CD4-positive, alpha-beta T cell (primary cell): ENCODE data around the gene TMPRSS11E. TPM values are rescaled to one million over a fixed set of nuclear protein-coding genes. Genes with fewer than 3 reads are reported as not detected.

Experiments used
- ATAC-seq: fragments of 200-7000 bp; cut with Tn5 transposase; one replicate; pipeline ENCODE4 v1.10.0; 2022; ENCODE audit warnings: mild to moderate bottlenecking; ENCODE audit not compliant: poor library complexity
- CTCF ChIA-PET: fragments of 350-600 bp; sonication (Branson Sonifier 250); formaldehyde crosslinking; loops from one replicate; lab custom pipeline; 2021; ENCODE audit warnings: antibody characterized with exemption, inconsistent platforms; lab: Charles Lee
- POLR2A ChIA-PET: fragments of 350-600 bp; sonication (Branson Sonifier 250); formaldehyde crosslinking; loops from one replicate; lab custom pipeline; 2021; ENCODE audit warnings: antibody characterized with exemption, inconsistent platforms; lab: Charles Lee
- DNase-seq, 14 experiments: peaks; one replicate each; pipeline ENCODE4 v3.0.0-alpha.2; 2013 to 2020; ENCODE audit warnings: mixed read lengths in 2 of 14
- H3K27ac ChIP-seq, 2 donors: one replicate each; pipeline versions ENCODE4 v1.5.1 to v1.7.0; 2013; ENCODE audit warnings: low read length in 2 of 2, low read depth in 1 of 2, mild to moderate bottlenecking in 1 of 2
- H3K27me3 ChIP-seq, 2 experiments: 1 replicate in 1 of 2; 2 replicates in 1 of 2; pipeline versions ENCODE4 v1.6.1 to v1.7.0; 2013; ENCODE audit warnings: low read length in 2 of 2, control low read depth in 1 of 2, mild to moderate bottlenecking in 1 of 2, moderate library complexity in 1 of 2; ENCODE audit not compliant: insufficient read depth in 2 of 2, control insufficient read depth in 1 of 2
- H3K36me3 ChIP-seq: one replicate; pipeline ENCODE4 v1.6.1; 2013; ENCODE audit warnings: low read length, control low read depth; ENCODE audit not compliant: insufficient read depth
- H3K4me1 ChIP-seq: one replicate; pipeline ENCODE4 v1.6.1; 2013; ENCODE audit warnings: low read length, control low read depth; ENCODE audit not compliant: insufficient read depth
- H3K4me3 ChIP-seq: one replicate; pipeline ENCODE4 v1.5.1; 2013; ENCODE audit warnings: mild to moderate bottlenecking, low read length, moderate library complexity
- H3K9me3 ChIP-seq, 2 experiments: 1 replicate in 1 of 2; 2 replicates in 1 of 2; pipeline versions ENCODE4 v1.6.1 to v1.7.0; 2013; ENCODE audit warnings: low read length in 2 of 2, mild to moderate bottlenecking in 2 of 2, control low read depth in 1 of 2, moderate library complexity in 1 of 2; ENCODE audit not compliant: control insufficient read depth in 1 of 2, insufficient read depth in 1 of 2
- H3K27ac Mint-ChIP-seq: one replicate; pipeline ENCODE4 v1.8.0; 2020; ENCODE audit warnings: mixed read lengths
- H3K27me3 Mint-ChIP-seq: one replicate; pipeline ENCODE4 v1.8.0; 2021; ENCODE audit warnings: mixed read lengths
- H3K36me3 Mint-ChIP-seq: one replicate; pipeline ENCODE4 v1.8.0; 2021; ENCODE audit warnings: low read depth, mixed read lengths
- H3K4me1 Mint-ChIP-seq: one replicate; pipeline ENCODE4 v1.8.0; 2021; ENCODE audit warnings: low read depth, mixed read lengths
- H3K4me3 Mint-ChIP-seq: one replicate; pipeline ENCODE4 v1.8.0; 2020; ENCODE audit warnings: mild to moderate bottlenecking, mixed read lengths
- H3K9me3 Mint-ChIP-seq: one replicate; pipeline ENCODE4 v1.8.0; 2020; ENCODE audit warnings: mixed read lengths
- CTCF ChIP-seq: fragments of 200-600 bp; IDR thresholded peaks from one replicate; pipeline ENCODE4 v1.8.0; 2022; ENCODE audit warnings: antibody characterized with exemption, mild to moderate bottlenecking
- intact Hi-C, 2 experiments: fragments of 100-400 bp; cut with DNase I in 1 of 2; cut with micrococcal nuclease in 1 of 2; formaldehyde crosslinking; loops; one replicate each; pipeline versions ENCODE4 v1.15.1 to v1.9.0; 2023 to 2025; cut with DNase I, micrococcal nuclease
- total RNA-seq, 174 experiments: library from RNA in 2 of 174; stranded (reverse) in 2 of 174; gene quantifications; one replicate each; pipeline ENCODE4 v1.2.3 and lab custom pipeline; 2021 to 2026

The TMPRSS11E gene
- total RNA-seq, 2 experiments from 2014 or later: not detected

GRCh38 chr4:68463796-68464195 lies 16.5 kb downstream of the TMPRSS11E start:
- Histone ChIP-seq H3K27me3 (no peaks in the 10 kb centered on the region), H3K4me1 (no peaks in the 10 kb centered on the region), H3K27ac (no peak overlapping the region), H3K9me3 (no peaks in the 10 kb centered on the region), H3K4me3 (no peak overlapping the region), H3K36me3 (no peaks in the 10 kb centered on the region)
- intact Hi-C loops: no loop called here
- no peaks in the 10 kb centered on the region for H3K4me1 Mint-ChIP-seq
- H3K36me3 Mint-ChIP-seq: no peaks in the 10 kb centered on the region
- ChIA-PET POLR2A (no interaction called here), CTCF (no interaction called here)
- no peak for TF ChIP-seq CTCF
- H3K4me3 Mint-ChIP-seq: no peak overlapping the region
- no peak for DNase-seq
- H3K9me3 Mint-ChIP-seq: no peaks in the 10 kb centered on the region
- no peak overlapping the region for H3K27ac Mint-ChIP-seq
- no peak for ATAC-seq
- H3K27me3 Mint-ChIP-seq: no peaks in the 10 kb centered on the region

GRCh38 chr4:68465058-68465457 lies 17.8 kb downstream of the TMPRSS11E start:
- Histone ChIP-seq H3K27ac (no peak overlapping the region), H3K9me3 (no peaks in the 10 kb centered on the region), H3K27me3 (no peaks in the 10 kb centered on the region), H3K36me3 (no peaks in the 10 kb centered on the region), H3K4me1 (no peaks in the 10 kb centered on the region), H3K4me3 (no peak overlapping the region)
- intact Hi-C loops: no loop called here
- CTCF ChIA-PET: no interaction called here
- DNase-seq: no peak
- no peak for ATAC-seq
- Mint-ChIP-seq H3K4me3 (no peak overlapping the region), H3K9me3 (no peaks in the 10 kb centered on the region), H3K36me3 (no peaks in the 10 kb centered on the region), H3K4me1 (no peaks in the 10 kb centered on the region), H3K27me3 (no peaks in the 10 kb centered on the region), H3K27ac (no peak overlapping the region)
- TF ChIP-seq CTCF: no peak
- POLR2A ChIA-PET: no interaction called here

GRCh38 chr4:68466185-68466584 lies 18.9 kb downstream of the TMPRSS11E start:
- no peaks in the 10 kb centered on the region for H3K36me3 Mint-ChIP-seq
- no peaks in the 10 kb centered on the region for H3K9me3 Mint-ChIP-seq
- Histone ChIP-seq H3K4me1 (no peaks in the 10 kb centered on the region), H3K36me3 (no peaks in the 10 kb centered on the region), H3K27ac (no peak overlapping the region), H3K27me3 (no peaks in the 10 kb centered on the region), H3K4me3 (no peak overlapping the region), H3K9me3 (no peaks in the 10 kb centered on the region)
- no peak for TF ChIP-seq CTCF
- no peaks in the 10 kb centered on the region for H3K27me3 Mint-ChIP-seq
- H3K4me1 Mint-ChIP-seq: no peaks in the 10 kb centered on the region
- H3K27ac Mint-ChIP-seq: no peak overlapping the region
- no peak for ATAC-seq
- intact Hi-C loops: no loop called here
- DNase-seq: no peak
- POLR2A ChIA-PET: no interaction called here
- CTCF ChIA-PET: interaction anchor here (1.0 kb wide), 1 partner anchor 30 kb away, joined by 3 read pairs; no protein-coding TSS in a partner anchor
- no peak overlapping the region for H3K4me3 Mint-ChIP-seq
